ENCODE measurements around the gene MICA.

DNA sequence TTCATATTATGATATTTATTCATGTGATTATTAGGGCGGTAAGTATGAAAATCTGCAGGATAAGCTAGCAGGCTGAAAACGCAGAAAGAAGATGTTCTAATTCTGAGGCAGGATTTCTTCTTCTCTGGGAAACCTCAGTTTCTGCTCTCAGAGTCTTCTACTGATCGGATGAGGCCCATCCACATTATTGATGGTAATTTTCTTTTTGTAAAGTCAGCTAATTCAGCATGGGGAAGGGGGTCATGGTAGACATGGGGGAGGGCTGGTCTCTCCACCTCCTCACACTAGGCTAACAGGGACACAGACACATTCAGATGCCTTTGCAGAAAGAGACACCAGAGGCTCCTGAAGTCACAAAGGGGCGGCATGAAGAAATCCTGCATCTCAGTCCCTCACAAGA is 21.7 kb upstream of the MICA start:
- TF ChIP-seq RAD21 (CRISPR knock-in tag; conservative IDR thresholded peaks at IDR 0.05 in 1 of 2, IDR thresholded peaks at IDR 0.05 in 1 of 2) = no peak
- no peak for TF ChIP-seq PHF20 (IDR thresholded peaks at IDR 0.05; ENCODE audit: partially characterized antibody)
- TF ChIP-seq BHLHE40 (IDR thresholded peaks at IDR 0.05; ENCODE audit: low read length) = no peak
- TF ChIP-seq ARID2 (IDR thresholded peaks at IDR 0.05) = no peak
- no peak for TF ChIP-seq ESRRA (IDR thresholded peaks at IDR 0.05; ENCODE audit: borderline replicate concordance, low read depth)
- TF ChIP-seq, protein P1, sequence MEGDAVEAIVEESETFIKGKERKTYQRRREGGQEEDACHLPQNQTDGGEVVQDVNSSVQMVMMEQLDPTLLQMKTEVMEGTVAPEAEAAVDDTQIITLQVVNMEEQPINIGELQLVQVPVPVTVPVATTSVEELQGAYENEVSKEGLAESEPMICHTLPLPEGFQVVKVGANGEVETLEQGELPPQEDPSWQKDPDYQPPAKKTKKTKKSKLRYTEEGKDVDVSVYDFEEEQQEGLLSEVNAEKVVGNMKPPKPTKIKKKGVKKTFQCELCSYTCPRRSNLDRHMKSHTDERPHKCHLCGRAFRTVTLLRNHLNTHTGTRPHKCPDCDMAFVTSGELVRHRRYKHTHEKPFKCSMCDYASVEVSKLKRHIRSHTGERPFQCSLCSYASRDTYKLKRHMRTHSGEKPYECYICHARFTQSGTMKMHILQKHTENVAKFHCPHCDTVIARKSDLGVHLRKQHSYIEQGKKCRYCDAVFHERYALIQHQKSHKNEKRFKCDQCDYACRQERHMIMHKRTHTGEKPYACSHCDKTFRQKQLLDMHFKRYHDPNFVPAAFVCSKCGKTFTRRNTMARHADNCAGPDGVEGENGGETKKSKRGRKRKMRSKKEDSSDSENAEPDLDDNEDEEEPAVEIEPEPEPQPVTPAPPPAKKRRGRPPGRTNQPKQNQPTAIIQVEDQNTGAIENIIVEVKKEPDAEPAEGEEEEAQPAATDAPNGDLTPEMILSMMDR (IDR thresholded peaks at IDR 0.05 in 2 of 3, conservative IDR thresholded peaks at IDR 0.05 in 1 of 3; ENCODE audit: insufficient read depth in 2 of 3, low read depth in 1 of 3, low read length in 3 of 3) = no peak
- TF ChIP-seq, protein P2, sequence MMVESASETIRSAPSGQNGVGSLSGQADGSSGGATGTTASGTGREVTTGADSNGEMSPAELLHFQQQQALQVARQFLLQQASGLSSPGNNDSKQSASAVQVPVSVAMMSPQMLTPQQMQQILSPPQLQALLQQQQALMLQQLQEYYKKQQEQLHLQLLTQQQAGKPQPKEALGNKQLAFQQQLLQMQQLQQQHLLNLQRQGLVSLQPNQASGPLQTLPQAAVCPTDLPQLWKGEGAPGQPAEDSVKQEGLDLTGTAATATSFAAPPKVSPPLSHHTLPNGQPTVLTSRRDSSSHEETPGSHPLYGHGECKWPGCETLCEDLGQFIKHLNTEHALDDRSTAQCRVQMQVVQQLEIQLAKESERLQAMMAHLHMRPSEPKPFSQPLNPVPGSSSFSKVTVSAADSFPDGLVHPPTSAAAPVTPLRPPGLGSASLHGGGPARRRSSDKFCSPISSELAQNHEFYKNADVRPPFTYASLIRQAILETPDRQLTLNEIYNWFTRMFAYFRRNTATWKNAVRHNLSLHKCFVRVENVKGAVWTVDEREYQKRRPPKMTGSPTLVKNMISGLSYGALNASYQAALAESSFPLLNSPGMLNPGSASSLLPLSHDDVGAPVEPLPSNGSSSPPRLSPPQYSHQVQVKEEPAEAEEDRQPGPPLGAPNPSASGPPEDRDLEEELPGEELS (CRISPR knock-in tag; IDR thresholded peaks at IDR 0.05; ENCODE audit: borderline replicate concordance) = no peak
